Mesothelial cell of epicardium (in vitro differentiated cells): Measurements from ENCODE around the gene PARP16. TPM values are rescaled to one million over a fixed set of nuclear protein-coding genes. Genes with fewer than 3 reads are reported as not detected.

Experiments
- DNase-seq, 2 experiments: peaks; one replicate each; pipeline ENCODE4 v3.0.0; 2021; ENCODE audit warnings: low spot score in 2 of 2; ENCODE audit not compliant: unreplicated experiment in 2 of 2
- H3K27ac Mint-ChIP-seq: 2 replicates; pipeline ENCODE4 v1.8.0; 2021; ENCODE audit warnings: mixed read lengths
- H3K27me3 Mint-ChIP-seq: 2 replicates; pipeline ENCODE4 v1.8.0; 2021; ENCODE audit warnings: low read depth, mixed read lengths
- H3K36me3 Mint-ChIP-seq: 2 replicates; pipeline ENCODE4 v1.8.0; 2021; ENCODE audit warnings: mixed read lengths
- H3K4me1 Mint-ChIP-seq: 2 replicates; pipeline ENCODE4 v1.8.0; 2021; ENCODE audit warnings: mixed read lengths
- H3K4me3 Mint-ChIP-seq: 2 replicates; pipeline ENCODE4 v1.8.0; 2021; ENCODE audit warnings: mild to moderate bottlenecking, moderate library complexity, mixed read lengths
- H3K9me3 Mint-ChIP-seq: 2 replicates; pipeline ENCODE4 v1.8.0; 2021; ENCODE audit warnings: mixed read lengths
- CTCF ChIP-seq: fragments of 200-600 bp; sonication (generic); IDR thresholded peaks from one replicate; pipeline ENCODE4 v1.5.0; 2021; ENCODE audit warnings: antibody characterized with exemption; ENCODE audit not compliant: unreplicated experiment
- total RNA-seq: library from RNA; stranded (reverse); gene quantifications from 3 replicates; pipeline ENCODE4 v1.2.1, GENCODE V29; 2021

Gene PARP16
- total RNA-seq, 1 donor from 2014 or later: 17.7 TPM

- no peak overlapping the region for H3K27ac Mint-ChIP-seq
- TF ChIP-seq CTCF: no peak
- H3K4me1 Mint-ChIP-seq: peaks cover 29% of the 10 kb centered on the region
- no peaks in the 10 kb centered on the region for H3K9me3 Mint-ChIP-seq
- peaks cover 16% of the 10 kb centered on the region for H3K36me3 Mint-ChIP-seq
- H3K4me3 Mint-ChIP-seq: no peak overlapping the region
- H3K27me3 Mint-ChIP-seq: no peaks in the 10 kb centered on the region
- DNase-seq: no peak
These were observed 46.6 kb upstream of the PARP16 start for GRCh38 chr15:65333148-65333820.

GRCh38 chr15:65332391-65333147 is 45.9 kb upstream of the PARP16 start:
- Mint-ChIP-seq H3K27ac (no peak overlapping the region), H3K36me3 (peaks cover 23% of the 10 kb centered on the region), H3K9me3 (no peaks in the 10 kb centered on the region), H3K4me1 (peaks cover 25% of the 10 kb centered on the region), H3K4me3 (no peak overlapping the region), H3K27me3 (no peaks in the 10 kb centered on the region)
- DNase-seq: no peak
- no peak for TF ChIP-seq CTCF

- Mint-ChIP-seq H3K27ac (no peak overlapping the region), H3K9me3 (no peaks in the 10 kb centered on the region), H3K36me3 (peaks cover 25% of the 10 kb centered on the region), H3K27me3 (no peaks in the 10 kb centered on the region), H3K4me1 (peaks cover 21% of the 10 kb centered on the region), H3K4me3 (no peak overlapping the region)
- TF ChIP-seq CTCF: no peak
- DNase-seq: no peak
These were observed 45.1 kb upstream of the PARP16 start for GRCh38 chr15:65331811-65332210.

GRCh38 chr15:65330934-65331645 is 44.4 kb upstream of the PARP16 start:
- H3K4me1 Mint-ChIP-seq: peaks cover 19% of the 10 kb centered on the region
- DNase-seq: no peak
- TF ChIP-seq CTCF: no peak
- no peak overlapping the region for H3K4me3 Mint-ChIP-seq
- no peaks in the 10 kb centered on the region for H3K9me3 Mint-ChIP-seq
- H3K27ac Mint-ChIP-seq: no peak overlapping the region
- H3K27me3 Mint-ChIP-seq: no peaks in the 10 kb centered on the region
- H3K36me3 Mint-ChIP-seq: peaks cover 25% of the 10 kb centered on the region

GRCh38 chr15:65329984-65330735 is 43.5 kb upstream of the PARP16 start:
- Mint-ChIP-seq H3K36me3 (peaks cover 25% of the 10 kb centered on the region), H3K27me3 (no peaks in the 10 kb centered on the region), H3K9me3 (no peaks in the 10 kb centered on the region), H3K27ac (no peak overlapping the region), H3K4me3 (no peak overlapping the region), H3K4me1 (peaks cover 20% of the 10 kb centered on the region)
- DNase-seq: no peak
- no peak for TF ChIP-seq CTCF
